GM18868 (cell line): ENCODE data around the gene TPM2.
A peak's percentile ranks its signal among the peaks of the same experiment; 100 is the strongest.
"Not testable (repeated sequence)": the region's sequence is repeated elsewhere in the genome, so short reads cannot be mapped to it uniquely, and the experiment has no call there.

Experiments used
- ATAC-seq: cut with Tn5 transposase; IDR thresholded peaks from one replicate; pipeline ENCODE4 v1.9.1; 2021; ENCODE audit warnings: mild to moderate bottlenecking, moderate library complexity; ENCODE audit not compliant: unreplicated experiment

TPM2 gene

GRCh38 chr9:35657546-35658136, 32.1 kb downstream of the TPM2 start, which contains the start of gene RMRP:
RMRP (minus strand) TSS chr9:35658019.
- peak; percentile 91 for ATAC-seq

GRCh38 chr9:35656831-35657545, 32.7 kb downstream of the TPM2 start:
- no peak for ATAC-seq

GRCh38 chr9:35656348-35656747, 33.4 kb downstream of the TPM2 start:
- no peak for ATAC-seq

GRCh38 chr9:35653611-35654010, 36.1 kb downstream of the TPM2 start:
- ATAC-seq: no peak

GRCh38 chr9:35652829-35653209, 36.9 kb downstream of the TPM2 start:
- no peak for ATAC-seq

- no peak for ATAC-seq
Measured at GRCh38 chr9:35651956-35652828, 37.5 kb downstream of the TPM2 start.

- ATAC-seq: no peak
Measured at GRCh38 chr9:35650341-35651158, 39.2 kb downstream of the TPM2 start, which contains the start of gene SIT1. SIT1 (minus strand) TSS chr9:35650931; CDS start chr9:35650853, 78 bp downstream.

- ATAC-seq: no peak
Measured at GRCh38 chr9:35649431-35650340, 40.0 kb downstream of the TPM2 start.

GRCh38 chr9:35646533-35647265, 43.0 kb downstream of the TPM2 start:
- peak; percentile 78 for ATAC-seq

- no peak for ATAC-seq
Measured at GRCh38 chr9:35646153-35646532, 43.6 kb downstream of the TPM2 start.

- not testable (repeated sequence) for ATAC-seq
Measured at GRCh38 chr9:35645736-35646135, 44.0 kb downstream of the TPM2 start.

GRCh38 chr9:35643046-35643445, 46.7 kb downstream of the TPM2 start:
- ATAC-seq: no peak

GRCh38 chr9:35641478-35641877, 48.2 kb downstream of the TPM2 start:
- not testable (repeated sequence) for ATAC-seq

GRCh38 chr9:35640431-35640830, 49.3 kb downstream of the TPM2 start:
- ATAC-seq: not testable (repeated sequence)

GRCh38 chr9:35639631-35640030, 50.1 kb downstream of the TPM2 start:
- ATAC-seq: no peak

- ATAC-seq: not testable (repeated sequence)
Measured at GRCh38 chr9:35639225-35639624, 50.5 kb downstream of the TPM2 start.

- not testable (repeated sequence) for ATAC-seq
Measured at GRCh38 chr9:35638751-35639150, 51.0 kb downstream of the TPM2 start.

GRCh38 chr9:35637427-35637955, 52.2 kb downstream of the TPM2 start:
- not testable (repeated sequence) for ATAC-seq

- not testable (repeated sequence) for ATAC-seq
Measured at GRCh38 chr9:35636877-35637246, 52.9 kb downstream of the TPM2 start.
